GM18502 (cell line): Measurements from ENCODE around the gene SH3BP4.

Experiments
- ATAC-seq: cut with Tn5 transposase; IDR thresholded peaks from one replicate; pipeline ENCODE4 v1.9.1; 2021; ENCODE audit warnings: mild to moderate bottlenecking; ENCODE audit not compliant: unreplicated experiment, poor library complexity

Gene SH3BP4

DNA sequence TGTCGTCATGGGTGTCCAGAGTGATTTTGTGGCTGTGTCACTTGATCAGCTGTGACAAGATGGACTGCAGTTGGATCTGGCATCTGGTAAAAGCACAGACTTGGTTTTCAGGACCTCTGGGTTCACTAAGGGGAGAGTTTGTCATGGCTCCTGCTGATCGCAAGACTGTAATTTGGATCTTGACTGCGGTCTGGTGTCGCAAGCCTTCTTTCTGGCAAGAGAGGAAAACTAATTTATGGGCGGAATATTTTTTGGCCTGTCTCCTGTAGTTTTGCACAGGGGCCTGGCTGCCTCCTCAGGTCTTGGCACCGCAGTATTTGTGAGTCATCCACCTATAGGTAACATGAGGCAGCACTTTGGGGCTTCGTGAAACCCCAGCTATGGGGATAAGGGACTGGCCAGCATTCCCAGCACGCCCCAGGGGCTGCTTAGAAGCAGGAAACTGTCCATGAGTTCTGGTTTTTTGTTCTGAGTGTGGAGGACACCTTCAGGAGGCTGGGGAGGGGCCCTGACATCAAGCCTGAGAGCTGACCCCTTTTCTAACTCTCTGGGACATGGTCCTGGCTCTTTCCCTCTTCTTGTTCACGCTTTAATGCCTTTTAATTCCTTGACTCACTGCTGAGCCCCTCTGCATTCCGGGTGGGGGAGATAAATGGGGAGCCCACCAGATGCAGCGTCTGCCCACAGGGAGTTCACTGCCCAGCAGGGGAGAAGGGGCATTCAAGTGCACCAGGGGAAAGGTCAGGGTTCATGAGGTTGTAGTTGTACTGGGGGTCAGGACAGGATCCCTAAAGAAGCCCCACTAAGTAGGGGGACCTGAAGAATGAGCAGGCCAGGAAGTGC lies 12.2 kb downstream of the SH3BP4 start:
- no peak for ATAC-seq

DNA sequence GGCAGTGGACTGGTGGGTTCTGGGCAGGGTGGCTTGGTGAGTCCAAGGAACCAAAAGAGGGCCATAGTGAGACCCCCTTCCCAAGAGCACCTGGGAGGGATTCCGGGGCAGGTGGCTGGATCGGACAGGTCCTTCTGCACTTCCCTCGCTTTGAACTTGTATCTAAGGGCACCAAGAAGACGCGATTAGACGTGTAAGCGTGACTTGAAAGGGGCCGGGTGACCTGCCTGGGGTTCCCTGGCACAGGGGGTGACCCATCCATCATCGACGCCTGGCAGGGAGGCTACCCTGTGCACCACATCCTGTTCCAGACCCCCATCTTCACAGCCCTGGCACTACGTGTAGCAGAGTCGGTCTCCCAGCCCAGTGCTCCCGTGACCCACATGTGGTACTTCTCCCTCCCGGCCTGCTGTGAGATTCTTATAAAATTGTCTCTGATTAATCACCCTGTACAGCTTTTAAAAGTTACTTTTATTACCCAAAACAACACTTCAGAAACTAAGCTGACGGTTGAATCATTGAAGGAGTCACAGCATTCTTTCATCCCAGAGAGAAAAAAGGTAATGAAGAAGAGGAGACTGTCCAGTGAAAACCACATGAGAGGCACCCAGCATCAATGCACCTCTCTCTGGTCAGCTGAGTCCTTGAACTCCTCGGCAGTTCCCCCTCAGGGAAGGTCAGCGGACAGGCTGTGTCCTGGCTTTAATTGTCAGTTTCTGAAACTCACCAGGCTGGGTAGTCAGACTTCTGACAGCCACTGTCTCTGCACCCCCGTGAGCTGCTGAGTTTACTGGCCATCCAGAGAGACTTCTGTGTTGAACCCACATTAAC lies 13.0 kb downstream of the SH3BP4 start:
- ATAC-seq = no peak

DNA sequence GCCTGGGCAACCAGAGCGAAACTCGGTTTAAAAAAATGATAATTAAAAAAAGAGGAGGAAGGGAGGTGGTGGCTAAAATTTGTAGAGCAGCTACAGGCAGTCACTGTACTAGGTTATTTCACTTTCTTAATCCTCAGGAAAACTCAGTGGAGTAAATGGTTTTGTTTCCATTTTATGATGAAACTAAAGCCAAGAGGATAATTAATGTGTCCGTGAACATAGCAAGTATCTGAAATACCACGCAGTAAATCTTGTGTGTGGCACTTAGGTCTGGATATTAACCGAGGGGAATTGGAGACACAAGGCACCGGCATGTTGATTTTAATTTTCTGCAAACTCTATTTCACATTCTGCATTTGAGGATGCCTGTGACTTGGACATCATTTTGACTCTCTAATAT lies 14.5 kb downstream of the SH3BP4 start:
- no peak for ATAC-seq

DNA sequence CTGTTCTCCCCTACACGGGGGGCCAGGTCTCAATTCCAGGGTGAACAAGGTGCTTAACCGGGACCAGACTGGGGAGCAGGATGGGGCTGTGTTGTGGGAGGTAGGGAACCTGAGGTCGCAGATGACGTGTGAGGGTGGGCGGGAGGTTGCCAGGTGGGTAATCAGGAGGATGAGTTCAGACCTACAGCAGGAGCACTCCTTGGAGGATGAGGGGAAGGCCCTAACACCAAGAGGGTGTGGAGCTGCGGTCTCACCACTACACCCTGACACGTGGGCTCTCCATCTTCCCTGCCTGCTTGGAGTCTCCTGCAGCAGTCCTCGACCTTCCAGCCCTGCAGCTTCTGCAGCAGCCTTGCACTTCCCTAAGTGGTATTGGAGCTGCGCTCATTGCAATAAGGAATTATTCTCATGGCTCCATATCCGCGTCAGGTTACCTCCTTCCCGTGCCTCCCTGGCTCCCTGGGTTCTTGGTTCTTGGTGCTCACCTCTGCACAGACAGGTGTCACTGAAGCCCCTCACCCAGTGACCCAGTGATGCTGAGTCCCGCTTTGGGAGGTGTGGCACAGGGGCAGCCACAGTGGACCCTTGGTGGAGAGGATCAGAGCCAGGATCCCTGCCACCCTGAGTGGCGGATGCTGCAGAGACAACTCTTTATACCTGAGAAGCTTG lies 15.5 kb downstream of the SH3BP4 start:
- ATAC-seq = no peak

DNA sequence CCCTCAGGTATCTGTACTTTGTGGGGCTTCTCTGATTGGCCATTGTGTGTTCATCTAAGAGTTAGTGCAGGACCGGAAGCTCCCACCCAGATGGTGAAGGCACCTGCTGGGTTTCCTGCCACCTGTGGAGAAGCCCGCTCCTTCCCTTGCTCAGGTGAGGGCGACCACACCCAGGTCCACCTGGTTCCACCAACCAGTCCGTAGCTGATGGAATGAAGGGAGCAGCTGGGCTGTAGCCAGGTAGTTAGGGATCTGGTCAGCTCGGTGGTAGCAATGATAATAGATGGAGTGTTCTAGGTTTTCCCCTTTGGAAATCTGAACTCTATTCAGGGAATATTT lies 16.0 kb downstream of the SH3BP4 start:
- no peak for ATAC-seq

- ATAC-seq = no peak
These were observed 17.0 kb downstream of the SH3BP4 start for GRCh38 chr2:234968631-234969305.

GRCh38 chr2:234969306-234970098 lies 17.7 kb downstream of the SH3BP4 start:
- ATAC-seq = no peak

GRCh38 chr2:234970099-234970440 lies 18.3 kb downstream of the SH3BP4 start:
- no peak for ATAC-seq

GRCh38 chr2:234970477-234970882 lies 18.7 kb downstream of the SH3BP4 start:
- ATAC-seq = no peak

DNA sequence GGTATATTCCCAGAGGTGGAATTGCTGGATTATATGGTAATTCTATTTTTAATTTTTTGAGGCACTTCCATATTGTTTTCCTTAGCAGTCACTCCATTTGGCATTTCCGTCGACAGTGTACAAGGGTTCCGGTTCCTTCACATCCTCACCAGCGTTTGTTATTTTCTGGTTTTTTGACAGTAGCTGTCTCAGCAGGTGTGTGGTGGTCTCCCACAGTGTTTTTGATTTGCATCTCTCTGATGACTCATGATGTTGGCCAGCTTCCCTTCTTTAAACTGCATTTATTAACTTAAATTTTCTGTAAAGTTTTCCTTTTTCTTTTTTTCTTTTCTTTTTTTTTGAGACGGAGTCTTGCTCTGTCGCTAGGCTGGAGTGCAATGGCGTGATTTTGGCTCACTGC lies 19.7 kb downstream of the SH3BP4 start:
- no peak for ATAC-seq

- ATAC-seq = no peak
These were observed 21.2 kb downstream of the SH3BP4 start for GRCh38 chr2:234973008-234973407.

- ATAC-seq = no peak
These were observed 22.9 kb downstream of the SH3BP4 start for GRCh38 chr2:234974501-234975385.

DNA sequence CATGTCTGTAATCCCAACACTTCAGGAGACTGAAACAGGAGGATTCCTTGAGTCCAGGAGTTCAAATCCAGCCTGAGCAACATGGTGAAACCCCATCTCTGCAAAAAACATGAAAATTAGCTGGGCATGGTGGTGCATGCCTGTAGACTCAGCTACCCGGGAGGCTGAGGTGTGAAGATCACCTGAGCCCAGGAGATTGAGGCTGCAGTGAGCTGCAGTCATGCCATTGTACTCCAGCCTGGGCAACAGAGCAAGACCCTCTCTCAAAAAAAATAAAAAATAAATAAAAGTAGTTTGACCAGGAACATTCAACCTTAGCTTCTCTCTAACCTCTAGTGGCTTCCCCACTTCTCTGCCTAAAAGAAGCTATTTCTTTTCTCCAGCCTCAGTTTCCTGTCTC lies 23.8 kb downstream of the SH3BP4 start:
- ATAC-seq = no peak

- no peak for ATAC-seq
These were observed 24.8 kb downstream of the SH3BP4 start for GRCh38 chr2:234976479-234977227.

DNA sequence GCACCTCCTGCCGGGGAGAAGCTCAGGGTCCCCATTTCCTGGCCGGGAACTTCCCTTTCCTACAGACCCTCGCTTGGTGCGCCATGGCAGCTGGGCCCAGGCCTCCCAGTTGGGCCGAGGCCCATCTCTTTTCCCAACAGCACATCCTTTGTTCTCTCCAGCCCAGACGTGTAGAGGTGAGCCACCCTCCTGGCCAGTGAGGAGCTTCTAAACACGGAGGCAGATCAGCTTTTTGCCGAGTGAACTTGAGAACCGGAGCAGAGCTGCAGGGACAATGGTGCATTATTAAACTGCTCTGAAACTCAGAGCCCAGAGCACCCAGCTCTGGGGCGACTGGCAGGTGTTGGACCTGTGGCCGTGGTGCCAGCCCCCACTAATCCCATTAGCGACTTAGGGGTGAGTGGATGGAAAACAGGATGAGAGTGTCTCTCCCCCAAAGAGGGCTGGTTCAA lies 25.4 kb downstream of the SH3BP4 start:
- no peak for ATAC-seq

GRCh38 chr2:234978466-234979203 lies 26.8 kb downstream of the SH3BP4 start:
- ATAC-seq = no peak
